ENCODE measurements around the gene PNPLA4.

DNA sequence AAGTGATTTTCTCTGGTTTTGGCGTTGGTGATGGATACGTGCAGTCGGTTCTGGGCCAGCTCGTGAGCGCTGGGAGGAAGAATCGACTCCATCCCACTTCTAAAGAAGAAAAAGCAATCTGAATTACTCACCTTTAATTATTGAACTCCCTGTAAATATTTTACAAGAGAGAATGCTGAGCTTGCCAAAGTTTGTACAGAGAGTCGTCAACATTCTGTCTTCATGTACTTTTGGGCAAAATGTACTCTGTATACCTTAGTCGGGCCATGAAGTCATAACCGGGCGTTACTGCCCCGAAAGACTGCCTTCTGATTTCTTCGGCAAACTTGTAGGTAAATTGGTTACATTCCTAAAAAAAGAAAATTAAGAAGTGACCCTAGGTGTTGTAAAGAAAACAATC, 5.5 kb downstream of the PNPLA4 start:
- TF ChIP-seq CTCF (conservative IDR thresholded peaks at IDR 0.05; ENCODE audit: low read depth, low read length): no peak
- no peak for TF ChIP-seq RCOR1 (IDR thresholded peaks at IDR 0.05; ENCODE audit: insufficient replicate concordance, low read length)
- TF ChIP-seq POLR2A (IDR thresholded peaks at IDR 0.05; ENCODE audit: low read depth, low read length): no peak
- TF ChIP-seq SMC3 (IDR thresholded peaks at IDR 0.05; ENCODE audit: low read depth, low read length): no peak
